ENCODE results near the gene MADCAM1. TPM values are rescaled to one million over a fixed set of nuclear protein-coding genes. Genes with fewer than 3 reads are reported as not detected.
"Not testable (repeated sequence)": the region's sequence is repeated elsewhere in the genome, so short reads cannot be mapped to it uniquely, and the experiment has no call there.

MADCAM1 gene
- total RNA-seq (2014; rRNA removed; shearing (Covaris generic)), result not detected in 2 replicates

- Histone ChIP-seq H3K27me3 (replicated peaks) (peaks cover 20% of the 10 kb centered on the region), H3K9me3 (replicated peaks) (no peaks in the 10 kb centered on the region), H3K27ac (no peak within 1 kb of the TSS), H3K4me1 (replicated peaks) (no peaks in the 10 kb centered on the region), H3K36me3 (no peaks in the 10 kb centered on the region), H3K4me3 (no peak within 1 kb of the TSS)
- DNase-seq (ENCODE audit: low read depth in 1 of 2, low spot score in 2 of 2), result no peak
Measured at GRCh38 chr19:496112-496665, at the start of gene MADCAM1. TSS of gene MADCAM1 (plus strand) at chr19:496486. CDS start at chr19:496500, 14 bp downstream.

GRCh38 chr19:447064-447426 lies 49.2 kb upstream of the MADCAM1 start:
- no peak overlapping the region for H3K27ac ChIP-seq
- no peaks in the 10 kb centered on the region for H3K4me1 ChIP-seq (replicated peaks)
- peaks cover 10% of the 10 kb centered on the region; the same call in 1 of the 2 replicates for H3K27me3 ChIP-seq (replicated peaks)
- no peak for DNase-seq (ENCODE audit: low read depth in 1 of 2, low spot score in 2 of 2)
- H3K36me3 ChIP-seq, result no peaks in the 10 kb centered on the region
- H3K9me3 ChIP-seq (replicated peaks), result no peaks in the 10 kb centered on the region
- H3K4me3 ChIP-seq, result no peak overlapping the region

GRCh38 chr19:447816-448560 lies 48.3 kb upstream of the MADCAM1 start:
- DNase-seq (ENCODE audit: low read depth in 1 of 2, low spot score in 2 of 2), result no peak

GRCh38 chr19:449916-450315 lies 46.4 kb upstream of the MADCAM1 start:
- Histone ChIP-seq H3K4me1 (replicated peaks) (no peaks in the 10 kb centered on the region), H3K36me3 (no peaks in the 10 kb centered on the region), H3K27ac (no peak overlapping the region), H3K27me3 (replicated peaks) (peaks cover 10% of the 10 kb centered on the region; the same call in 1 of the 2 replicates), H3K9me3 (replicated peaks) (no peaks in the 10 kb centered on the region), H3K4me3 (no peak overlapping the region)
- no peak for DNase-seq (ENCODE audit: low read depth in 1 of 2, low spot score in 2 of 2)

More at GRCh38 chr19:447816-448560, 48.3 kb upstream of the MADCAM1 start:
- peaks cover 10% of the 10 kb centered on the region; the same call in 1 of the 2 replicates for H3K27me3 ChIP-seq (replicated peaks)
- no peaks in the 10 kb centered on the region for H3K36me3 ChIP-seq
- H3K9me3 ChIP-seq (replicated peaks), result no peaks in the 10 kb centered on the region
- no peaks in the 10 kb centered on the region for H3K4me1 ChIP-seq (replicated peaks)
- no peak overlapping the region for H3K27ac ChIP-seq
- no peak overlapping the region for H3K4me3 ChIP-seq

DNA sequence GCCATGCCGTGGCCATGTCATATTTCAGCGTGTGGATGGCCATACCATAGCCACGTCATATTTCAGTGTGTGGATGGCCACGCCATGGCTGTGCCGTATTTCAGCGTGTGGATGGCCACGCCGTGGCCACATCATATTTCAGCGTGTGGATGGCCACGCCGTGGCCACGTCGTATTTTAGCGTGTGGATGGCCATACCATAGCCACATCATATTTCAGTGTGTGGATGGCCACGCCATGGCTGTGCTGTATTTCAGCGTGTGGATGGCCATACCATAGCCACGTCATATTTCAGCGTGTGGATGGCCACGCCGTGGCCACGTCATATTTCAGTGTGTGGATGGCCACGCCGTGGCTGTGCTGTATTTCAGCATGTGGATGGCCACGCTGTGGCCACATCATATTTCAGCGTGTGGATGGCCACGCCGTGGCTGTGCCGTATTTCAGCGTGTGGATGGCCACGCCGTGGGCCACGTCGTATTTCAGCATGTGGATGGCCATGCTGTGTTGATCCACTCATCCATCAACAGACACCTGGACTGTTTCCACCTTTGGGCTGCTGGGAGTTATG lies 45.3 kb upstream of the MADCAM1 start:
- not testable (repeated sequence) for H3K36me3 ChIP-seq, H3K4me3 ChIP-seq

GRCh38 chr19:452829-453228 lies 43.5 kb upstream of the MADCAM1 start:
- no peaks in the 10 kb centered on the region for H3K36me3 ChIP-seq
- peaks cover 9% of the 10 kb centered on the region; the same call in 1 of the 2 replicates for H3K27me3 ChIP-seq (replicated peaks)
- H3K4me1 ChIP-seq (replicated peaks), result no peaks in the 10 kb centered on the region
- no peak for DNase-seq (ENCODE audit: low read depth in 1 of 2, low spot score in 2 of 2)
- no peak overlapping the region for H3K27ac ChIP-seq
- H3K9me3 ChIP-seq (replicated peaks), result no peaks in the 10 kb centered on the region
- no peak overlapping the region for H3K4me3 ChIP-seq

More for the DNA sequence above, 45.3 kb upstream of the MADCAM1 start:
- not testable (repeated sequence) for H3K27ac ChIP-seq; H3K4me1 ChIP-seq (replicated peaks); H3K27me3 ChIP-seq (replicated peaks); DNase-seq (ENCODE audit: low read depth in 1 of 2, low spot score in 2 of 2); H3K9me3 ChIP-seq (replicated peaks)

DNA sequence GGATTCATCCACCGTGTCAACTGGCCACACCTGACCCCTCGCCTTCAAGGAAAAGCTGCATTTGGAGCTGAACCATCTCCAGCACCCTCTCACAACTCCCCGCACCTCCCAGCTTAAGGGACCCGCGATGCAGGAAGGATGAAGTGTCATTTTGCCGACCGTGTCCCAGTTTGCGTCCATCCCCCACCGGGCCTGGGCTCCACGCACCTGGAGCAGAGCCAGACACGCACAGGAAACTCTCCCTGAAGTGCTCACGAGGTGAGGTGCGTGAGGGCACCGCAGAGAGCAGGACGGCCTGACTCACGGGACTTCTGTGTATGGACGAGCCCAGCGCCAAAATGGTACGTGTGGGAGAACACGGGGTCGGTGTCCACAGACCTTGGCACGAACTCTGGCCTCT lies 42.7 kb upstream of the MADCAM1 start:
- H3K27ac ChIP-seq, result no peak overlapping the region
- DNase-seq (ENCODE audit: low read depth in 1 of 2, low spot score in 2 of 2), result no peak
- no peaks in the 10 kb centered on the region for H3K4me1 ChIP-seq (replicated peaks)
- no peaks in the 10 kb centered on the region for H3K9me3 ChIP-seq (replicated peaks)
- 0 out of 2 replicates have a peak, but pooled peaks cover 1% of the 10 kb centered on the region for H3K27me3 ChIP-seq (replicated peaks)
- H3K4me3 ChIP-seq, result no peak overlapping the region
- H3K36me3 ChIP-seq, result no peaks in the 10 kb centered on the region

DNA sequence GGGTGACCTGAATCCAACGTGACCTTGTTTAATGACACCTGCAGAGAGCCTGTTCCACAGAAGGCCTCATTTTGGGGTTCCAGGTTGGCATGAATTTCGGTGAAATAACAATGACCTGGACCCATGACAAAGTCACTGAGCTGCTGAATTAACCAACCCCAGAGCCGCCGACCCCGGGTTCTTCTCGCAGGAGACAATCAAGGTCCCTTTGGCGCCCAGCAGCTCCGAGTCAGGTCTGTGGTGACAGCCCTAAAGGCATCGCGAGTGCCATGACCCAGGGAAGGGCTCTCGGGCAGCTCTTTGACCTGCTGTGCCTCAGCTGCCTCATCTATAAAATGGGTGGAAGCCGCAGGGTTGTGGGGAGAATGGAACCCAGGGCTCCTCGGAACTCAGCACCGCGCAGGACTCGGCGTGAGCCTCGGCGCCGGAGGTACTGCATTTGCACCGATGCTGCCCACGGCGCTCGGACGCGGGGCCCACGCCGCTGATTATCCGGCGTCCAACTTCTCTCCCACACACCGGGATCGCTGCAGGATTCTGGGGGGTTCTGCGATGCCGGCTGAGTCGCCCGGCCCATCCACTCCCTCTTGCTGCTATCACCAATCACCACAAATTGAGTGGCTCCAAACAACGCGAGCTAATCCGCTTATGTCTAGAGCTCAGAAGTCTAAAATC lies 41.1 kb upstream of the MADCAM1 start:
- DNase-seq (ENCODE audit: low read depth in 1 of 2, low spot score in 2 of 2), result no peak
- Histone ChIP-seq H3K27me3 (replicated peaks) (peaks cover 8% of the 10 kb centered on the region), H3K4me3 (no peak overlapping the region), H3K27ac (no peak overlapping the region), H3K4me1 (replicated peaks) (peaks cover 5% of the 10 kb centered on the region), H3K36me3 (no peaks in the 10 kb centered on the region), H3K9me3 (replicated peaks) (no peaks in the 10 kb centered on the region)

DNA sequence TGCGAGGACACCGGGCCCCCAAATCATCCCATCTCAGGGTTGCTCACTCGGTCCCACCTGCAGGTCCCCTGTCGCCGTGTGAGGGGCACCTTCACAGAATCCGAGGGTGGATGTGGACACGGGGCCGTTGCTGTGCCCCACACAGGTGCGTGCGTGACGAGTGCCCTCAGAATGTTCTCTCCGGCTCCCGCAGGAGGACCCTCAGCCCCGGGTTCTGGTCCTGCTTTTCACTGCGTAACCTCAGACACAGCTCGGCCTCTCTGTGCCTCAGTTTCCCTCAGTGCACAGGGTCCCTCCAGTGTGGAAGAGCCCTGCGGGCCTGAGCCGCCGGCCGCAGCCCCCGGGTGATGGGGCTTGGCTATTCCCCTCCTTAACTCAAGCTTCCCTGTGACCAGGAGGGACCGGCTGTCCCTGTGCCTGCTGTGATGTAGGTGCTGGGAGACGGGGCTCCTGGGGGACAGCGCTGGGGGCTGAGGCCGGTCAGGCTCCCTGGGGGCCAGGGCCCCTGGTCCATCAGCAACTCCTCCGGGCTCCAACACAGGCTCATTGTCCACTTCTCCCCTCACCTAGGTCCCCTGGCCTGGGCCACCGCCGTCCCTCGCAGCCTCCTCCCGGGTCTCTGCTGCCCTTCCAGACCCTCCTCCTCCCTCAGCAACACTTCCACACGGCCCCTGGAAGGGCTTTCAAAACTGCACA lies 40.3 kb upstream of the MADCAM1 start:
- no peak for DNase-seq (ENCODE audit: low read depth in 1 of 2, low spot score in 2 of 2)
- H3K4me3 ChIP-seq, result no peak overlapping the region
- H3K27ac ChIP-seq, result no peak overlapping the region
- no peaks in the 10 kb centered on the region for H3K36me3 ChIP-seq
- H3K4me1 ChIP-seq (replicated peaks), result peaks cover 5% of the 10 kb centered on the region
- peaks cover 8% of the 10 kb centered on the region for H3K27me3 ChIP-seq (replicated peaks)
- no peaks in the 10 kb centered on the region for H3K9me3 ChIP-seq (replicated peaks)

- Histone ChIP-seq H3K9me3 (replicated peaks) (no peaks in the 10 kb centered on the region), H3K4me1 (replicated peaks) (peaks cover 5% of the 10 kb centered on the region), H3K27me3 (replicated peaks) (peaks cover 12% of the 10 kb centered on the region), H3K4me3 (no peak overlapping the region), H3K27ac (no peak overlapping the region), H3K36me3 (no peaks in the 10 kb centered on the region)
- DNase-seq (ENCODE audit: low read depth in 1 of 2, low spot score in 2 of 2), result no peak
Measured at GRCh38 chr19:456547-457110, 39.7 kb upstream of the MADCAM1 start.

- DNase-seq (ENCODE audit: low read depth in 1 of 2, low spot score in 2 of 2), result no peak
- no peaks in the 10 kb centered on the region for H3K36me3 ChIP-seq
- peaks cover 5% of the 10 kb centered on the region for H3K4me1 ChIP-seq (replicated peaks)
- H3K27me3 ChIP-seq (replicated peaks), result peaks cover 22% of the 10 kb centered on the region
- no peak overlapping the region for H3K27ac ChIP-seq
- no peaks in the 10 kb centered on the region for H3K9me3 ChIP-seq (replicated peaks)
- no peak overlapping the region for H3K4me3 ChIP-seq
Measured at GRCh38 chr19:457636-458035, 38.6 kb upstream of the MADCAM1 start.

DNA sequence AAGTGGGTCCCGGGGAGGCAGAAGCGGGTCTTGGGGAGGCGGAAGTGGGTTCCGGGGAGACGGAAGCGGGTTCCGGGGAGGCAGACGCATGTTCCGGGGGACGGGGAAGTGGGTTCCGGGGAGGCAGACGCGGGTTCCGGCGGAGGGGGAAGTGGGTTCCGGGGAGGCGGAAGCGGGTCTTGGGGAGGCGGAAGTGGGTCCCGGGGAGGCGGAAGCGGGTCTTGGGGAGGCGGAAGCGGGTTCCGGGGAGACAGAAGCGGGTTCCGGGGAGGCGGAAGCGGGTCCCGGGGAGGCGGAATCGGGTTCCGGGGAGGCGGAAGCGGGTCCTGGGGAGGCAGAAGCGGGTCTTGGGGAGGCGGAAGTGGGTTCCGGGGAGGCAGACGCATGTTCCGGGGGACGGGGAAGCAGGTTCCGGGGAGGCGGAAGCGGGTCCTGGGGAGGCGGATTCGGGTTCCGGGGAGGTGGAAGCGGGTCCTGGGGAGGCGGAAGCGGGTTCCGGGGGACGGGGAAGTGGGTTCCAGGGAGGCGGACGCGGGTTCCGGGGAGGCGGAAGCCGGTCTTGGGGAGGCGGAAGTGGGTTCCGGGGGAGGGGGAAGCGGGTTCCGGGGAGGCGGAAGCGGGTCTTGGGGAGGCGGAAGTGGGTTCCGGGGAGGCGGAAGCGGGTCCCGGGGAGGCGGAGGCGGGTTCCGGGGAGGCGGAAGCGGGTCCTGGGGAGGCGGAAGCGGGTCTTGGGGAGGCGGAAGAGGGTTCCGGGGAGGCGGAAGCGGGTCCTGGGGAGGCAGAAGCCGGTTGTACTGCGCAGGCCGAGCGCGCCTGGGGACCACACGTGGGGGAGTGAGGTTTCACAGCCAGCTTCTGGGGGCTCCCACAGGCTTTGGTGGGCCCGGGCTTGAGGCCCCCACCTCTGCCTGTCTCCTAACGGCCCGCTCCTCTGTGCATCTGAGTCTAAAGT lies 37.9 kb upstream of the MADCAM1 start:
- no peaks in the 10 kb centered on the region for H3K9me3 ChIP-seq (replicated peaks)
- H3K4me3 ChIP-seq, result no peak overlapping the region
- no peak for DNase-seq (ENCODE audit: low read depth in 1 of 2, low spot score in 2 of 2)
- peaks cover 5% of the 10 kb centered on the region for H3K4me1 ChIP-seq (replicated peaks)
- no peaks in the 10 kb centered on the region for H3K36me3 ChIP-seq
- H3K27me3 ChIP-seq (replicated peaks), result peaks cover 22% of the 10 kb centered on the region
- no peak overlapping the region for H3K27ac ChIP-seq

All from SJSA1 (cell line).